ENCODE results near the gene PRKG1. TPM values are rescaled to one million over a fixed set of nuclear protein-coding genes. Genes with fewer than 3 reads are reported as not detected.
A peak's percentile ranks its signal among the peaks of the same experiment; 100 is the strongest.

PRKG1 gene
- total and polyA plus RNA-seq, 8 donors, result 1.2 to 9.6 (median 2.9) TPM

DNA sequence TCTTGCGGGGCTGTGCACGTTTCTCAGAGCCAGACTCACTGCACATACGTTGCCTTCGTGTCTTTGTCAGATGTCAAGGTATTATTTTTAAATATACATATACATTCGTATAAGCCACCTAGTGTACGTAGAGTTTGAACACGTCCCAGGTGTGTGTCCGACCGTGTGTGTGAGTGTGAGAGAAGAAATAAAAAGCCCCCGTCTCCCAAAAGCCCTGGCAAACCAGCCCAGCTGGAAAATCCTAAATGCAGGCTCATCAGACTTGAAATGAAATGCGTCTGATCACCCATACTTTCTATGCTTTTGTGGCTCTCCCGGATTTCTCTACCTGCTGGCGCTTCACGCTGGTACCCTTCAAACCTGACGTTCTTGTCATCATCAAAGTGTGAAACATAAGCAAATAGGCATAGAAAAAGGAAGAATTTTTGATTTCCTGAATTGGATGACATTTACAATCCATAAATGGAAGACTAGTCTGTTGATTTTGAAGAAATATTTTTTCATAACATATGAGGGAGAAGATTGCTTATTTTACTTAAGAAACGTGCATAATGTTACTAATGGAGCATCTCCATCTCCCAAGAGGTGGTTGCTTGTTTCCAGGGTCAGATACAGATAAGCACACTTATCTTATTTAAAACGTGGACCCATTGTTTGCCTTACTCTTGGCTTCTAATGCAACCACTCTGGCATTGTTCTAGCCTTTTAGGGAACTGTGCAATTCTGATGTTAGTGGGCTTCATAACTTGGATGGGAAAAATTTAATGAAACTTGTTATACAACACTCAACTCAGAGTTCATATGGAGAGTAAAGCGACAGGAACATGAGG lies 971 bp downstream of the PRKG1 start:
- no peaks in the 10 kb centered on the region for H3K36me3 ChIP-seq
- ATAC-seq (no peak), FAIRE-seq (no peak), DNase-seq (no peak)
- TF ChIP-seq, protein P1, sequence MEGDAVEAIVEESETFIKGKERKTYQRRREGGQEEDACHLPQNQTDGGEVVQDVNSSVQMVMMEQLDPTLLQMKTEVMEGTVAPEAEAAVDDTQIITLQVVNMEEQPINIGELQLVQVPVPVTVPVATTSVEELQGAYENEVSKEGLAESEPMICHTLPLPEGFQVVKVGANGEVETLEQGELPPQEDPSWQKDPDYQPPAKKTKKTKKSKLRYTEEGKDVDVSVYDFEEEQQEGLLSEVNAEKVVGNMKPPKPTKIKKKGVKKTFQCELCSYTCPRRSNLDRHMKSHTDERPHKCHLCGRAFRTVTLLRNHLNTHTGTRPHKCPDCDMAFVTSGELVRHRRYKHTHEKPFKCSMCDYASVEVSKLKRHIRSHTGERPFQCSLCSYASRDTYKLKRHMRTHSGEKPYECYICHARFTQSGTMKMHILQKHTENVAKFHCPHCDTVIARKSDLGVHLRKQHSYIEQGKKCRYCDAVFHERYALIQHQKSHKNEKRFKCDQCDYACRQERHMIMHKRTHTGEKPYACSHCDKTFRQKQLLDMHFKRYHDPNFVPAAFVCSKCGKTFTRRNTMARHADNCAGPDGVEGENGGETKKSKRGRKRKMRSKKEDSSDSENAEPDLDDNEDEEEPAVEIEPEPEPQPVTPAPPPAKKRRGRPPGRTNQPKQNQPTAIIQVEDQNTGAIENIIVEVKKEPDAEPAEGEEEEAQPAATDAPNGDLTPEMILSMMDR (IDR thresholded peaks at IDR 0.05), result no peak
- no peaks in the 10 kb centered on the region for H3K27me3 ChIP-seq
- H3K4me3 ChIP-seq, result peak overlapping the region; percentile 32 to 56 (median 53)
- no peaks in the 10 kb centered on the region for H3K9me3 ChIP-seq
- intact Hi-C loops (cut with DNase I), result no loop called here
- 12 to 17% methylated on average over 18 of the region's 18 CpGs for WGBS, 2 donors
- peak overlapping the region in 1 of 4 donors; percentile 70 for H3K27ac ChIP-seq
- no peaks in the 10 kb centered on the region for H3K4me1 ChIP-seq

DNA sequence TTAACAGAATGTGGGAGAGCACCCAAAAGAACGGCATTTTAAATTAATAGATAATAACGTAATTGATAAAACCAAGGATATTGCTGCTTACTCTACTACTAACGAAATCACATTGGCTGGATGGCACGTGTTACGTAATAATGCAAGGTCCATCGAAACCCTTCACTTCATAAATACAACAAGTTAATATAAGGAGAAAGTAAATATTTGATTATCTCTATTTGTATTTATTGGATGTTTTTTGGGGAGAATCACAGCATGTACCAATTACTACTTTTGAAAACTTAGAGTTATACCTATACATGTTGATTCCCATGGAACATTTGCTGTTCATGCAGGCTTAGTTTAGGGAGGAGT lies 1.6 kb downstream of the PRKG1 start:
- WGBS, 2 donors, result 47 to 58% methylated on average over 6 of the region's 6 CpGs
- no peak for FAIRE-seq

DNA sequence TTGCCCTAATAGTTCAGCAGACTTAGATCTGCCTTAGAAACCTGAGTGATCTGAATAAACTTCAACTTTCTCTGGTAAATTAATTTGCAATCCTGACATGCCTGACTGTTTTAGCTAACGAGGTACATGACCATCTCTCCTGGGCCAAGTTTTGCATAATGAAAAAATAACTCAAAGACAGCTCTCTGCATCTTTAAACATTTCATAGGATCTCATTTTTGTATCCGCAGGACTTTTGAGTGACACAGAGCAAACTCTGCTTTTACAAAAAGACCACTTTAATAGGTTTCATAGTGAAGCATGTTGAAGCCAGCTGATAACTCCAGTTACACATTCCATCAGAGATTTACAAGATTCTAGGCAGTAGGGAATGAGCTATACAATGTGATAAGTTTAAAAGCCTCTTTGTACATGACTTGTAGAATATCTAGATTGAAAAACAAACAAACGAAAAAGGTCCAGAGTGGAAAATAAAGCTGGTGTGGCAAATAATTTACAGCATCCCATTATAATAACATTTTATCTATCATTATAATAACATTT lies 2.1 kb downstream of the PRKG1 start:
- no peaks in the 10 kb centered on the region for H3K4me1 ChIP-seq
- intact Hi-C loops (cut with DNase I), result no loop called here
- DNase-seq (no peak), ATAC-seq (no peak), FAIRE-seq (no peak)
- H3K4me3 ChIP-seq, result no peak overlapping the region
- H3K27me3 ChIP-seq, result no peaks in the 10 kb centered on the region
- H3K27ac ChIP-seq, result no peak overlapping the region
- TF ChIP-seq, protein P1 (IDR thresholded peaks at IDR 0.05), result no peak
- H3K36me3 ChIP-seq, result no peaks in the 10 kb centered on the region
- H3K9me3 ChIP-seq, result no peaks in the 10 kb centered on the region
- 74 to 78% methylated on average over 3 of the region's 3 CpGs for WGBS, 2 donors

More for the DNA sequence above, 1.6 kb downstream of the PRKG1 start:
- no peak overlapping the region for H3K27ac ChIP-seq
- ATAC-seq (no peak), DNase-seq (no peak)
- no peak overlapping the region for H3K4me3 ChIP-seq
- no peaks in the 10 kb centered on the region for H3K27me3 ChIP-seq
- H3K4me1 ChIP-seq, result no peaks in the 10 kb centered on the region
- no peaks in the 10 kb centered on the region for H3K9me3 ChIP-seq
- intact Hi-C loops (cut with DNase I), result no loop called here
- TF ChIP-seq, protein P1 (IDR thresholded peaks at IDR 0.05), result no peak
- H3K36me3 ChIP-seq, result no peaks in the 10 kb centered on the region

DNA sequence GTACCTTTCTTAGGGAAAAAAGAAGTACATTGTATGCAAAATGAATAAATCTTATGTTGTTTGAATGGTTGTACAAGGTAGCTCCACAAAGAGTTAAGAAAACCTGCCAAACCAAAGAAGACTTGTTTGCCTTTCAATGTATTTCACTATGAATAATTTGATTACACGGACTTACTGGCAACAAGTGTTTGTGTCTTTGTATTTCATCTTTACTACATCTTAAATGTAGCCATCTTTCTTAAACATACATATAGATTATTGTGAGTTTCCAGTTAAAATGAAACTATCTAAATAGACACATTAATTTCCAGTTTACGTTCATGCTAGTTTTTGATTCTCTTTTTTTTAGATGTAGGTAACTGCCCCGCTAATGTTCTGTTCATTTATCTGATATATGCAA lies 2.8 kb downstream of the PRKG1 start:
- intact Hi-C loops (cut with DNase I), result no loop called here
- 55 to 67% methylated on average over 3 of the region's 3 CpGs for WGBS, 2 donors
- no peak overlapping the region for H3K4me3 ChIP-seq

More for the DNA sequence above, 2.8 kb downstream of the PRKG1 start:
- Histone ChIP-seq H3K36me3 (no peaks in the 10 kb centered on the region), H3K27ac (no peak overlapping the region), H3K27me3 (no peaks in the 10 kb centered on the region), H3K9me3 (no peaks in the 10 kb centered on the region), H3K4me1 (no peaks in the 10 kb centered on the region)
- DNase-seq (no peak), ATAC-seq (no peak), FAIRE-seq (peak; percentile 23)
- TF ChIP-seq, protein P1 (IDR thresholded peaks at IDR 0.05), result no peak
